IMR-90 (cell line): Measurements from ENCODE around the gene EHBP1. TPM values are rescaled to one million over a fixed set of nuclear protein-coding genes. Genes with fewer than 3 reads are reported as not detected.

Experiments used
- ATAC-seq: fragments of 200-7000 bp; cut with Tn5 transposase; 2 replicates; pipeline ENCODE4 v1.9.1; 2020; ENCODE audit warnings: low read depth, mild to moderate bottlenecking, moderate library complexity
- BruUV-seq: library from RNA; stranded (reverse); fragments of 400-500 nt; replicated peaks from 2 replicates; lab custom pipeline; 2021; lab: Mats Ljungman, UMichigan
- CTCF ChIA-PET: fragments of 300-600 bp; formaldehyde crosslinking; extraction: SDS; loops from one replicate; lab custom pipeline; 2021; ENCODE audit warnings: antibody characterized with exemption; lab: Yijun Ruan, JAX
- POLR2A ChIA-PET: fragments of 300-600 bp; sonication (Branson Sonifier 250); formaldehyde crosslinking; loops from one replicate; lab custom pipeline; 2022; ENCODE audit warnings: antibody characterized with exemption; ENCODE audit not compliant: unreplicated experiment; lab: Charles Lee
- DNase-seq: peaks from one replicate; pipeline ENCODE4 v3.0.0; 2013
- H2AFZ ChIP-seq: replicated peaks from 2 replicates; pipeline ENCODE3; 2013; ENCODE audit warnings: low read length, mild to moderate bottlenecking; ENCODE audit not compliant: poor library complexity
- H2AK5ac ChIP-seq: 2 replicates; pipeline ENCODE4 v1.6.1; 2013; ENCODE audit warnings: low read depth, low read length, inconsistent platforms
- H2AK9ac ChIP-seq: replicated peaks from 2 replicates; pipeline ENCODE3; 2013; ENCODE audit warnings: mild to moderate bottlenecking, low read depth, low read length, moderate library complexity; ENCODE audit not compliant: poor library complexity
- H2BK120ac ChIP-seq: 2 replicates; pipeline ENCODE4 v1.6.1; 2013; ENCODE audit warnings: low read depth, low read length, inconsistent platforms
- H2BK15ac ChIP-seq: 3 replicates; pipeline ENCODE4 v1.6.1; 2013; ENCODE audit warnings: low read depth, low read length, inconsistent platforms
- H2BK20ac ChIP-seq: 2 replicates; pipeline ENCODE4 v1.6.1; 2013; ENCODE audit warnings: low read depth, mild to moderate bottlenecking, inconsistent platforms, low read length, moderate library complexity
- H2BK5ac ChIP-seq: 2 replicates; pipeline ENCODE4 v1.6.1; 2013; ENCODE audit warnings: mild to moderate bottlenecking, low read depth, low read length, inconsistent platforms; ENCODE audit not compliant: poor library complexity, severe bottlenecking
- H3K14ac ChIP-seq: replicated peaks from 2 replicates; pipeline ENCODE4 v1.6.1; 2013; ENCODE audit warnings: low read depth, low read length, inconsistent platforms
- H3K18ac ChIP-seq: 2 replicates; pipeline ENCODE4 v1.6.1; 2013; ENCODE audit warnings: low read depth, low read length, control low read depth
- H3K23ac ChIP-seq: 2 replicates; pipeline ENCODE4 v1.6.1; 2013; ENCODE audit warnings: low read depth, low read length, inconsistent platforms
- H3K27ac ChIP-seq: 2 replicates; pipeline ENCODE4 v1.5.1; 2013; ENCODE audit warnings: mild to moderate bottlenecking, control low read depth, low read length; ENCODE audit not compliant: insufficient read depth
- H3K27me3 ChIP-seq: 2 replicates; pipeline ENCODE4 v1.6.1; 2013; ENCODE audit warnings: low read length; ENCODE audit not compliant: control insufficient read depth, insufficient read depth
- H3K36me3 ChIP-seq: 2 replicates; pipeline ENCODE4 v1.6.1; 2013; ENCODE audit warnings: low read length, mixed read lengths; ENCODE audit not compliant: control insufficient read depth, insufficient read depth
- H3K4ac ChIP-seq: 2 replicates; pipeline ENCODE4 v1.6.1; 2013; ENCODE audit warnings: low read depth, low read length, inconsistent platforms
- H3K4me1 ChIP-seq: 2 replicates; pipeline ENCODE4 v1.6.1; 2013; ENCODE audit warnings: low read length, mixed read lengths; ENCODE audit not compliant: control insufficient read depth, insufficient read depth
- H3K4me2 ChIP-seq: 2 replicates; pipeline ENCODE4 v1.6.1; 2013; ENCODE audit warnings: low read depth, mild to moderate bottlenecking, control low read depth, low read length, moderate library complexity
- H3K4me3 ChIP-seq: 2 replicates; pipeline ENCODE4 v1.5.1; 2013; ENCODE audit warnings: low read depth, mild to moderate bottlenecking, control low read depth, low read length, moderate library complexity; ENCODE audit not compliant: insufficient read depth
- H3K56ac ChIP-seq: 2 replicates; pipeline ENCODE4 v1.6.1; 2013; ENCODE audit warnings: low read length, inconsistent platforms; ENCODE audit not compliant: insufficient read depth; ENCODE audit errors: extremely low read depth
- H3K79me1 ChIP-seq, 2 experiments: 2 replicates each; pipeline ENCODE4 v1.6.1; 2013; ENCODE audit warnings: low read length in 2 of 2, inconsistent platforms in 1 of 2, low read depth in 1 of 2
- H3K9ac ChIP-seq: 2 replicates; pipeline ENCODE4 v1.6.1; 2013; ENCODE audit warnings: low read depth, low read length, control low read depth
- H3K9me1 ChIP-seq: 2 replicates; pipeline ENCODE4 v1.6.1; 2013; ENCODE audit warnings: low read length, inconsistent platforms; ENCODE audit not compliant: insufficient read depth
- H3K9me3 ChIP-seq: 2 replicates; pipeline ENCODE4 v1.6.1; 2013; ENCODE audit warnings: low read length; ENCODE audit not compliant: control insufficient read depth, insufficient read depth
- H4K20me1 ChIP-seq: 2 replicates; pipeline ENCODE4 v1.6.1; 2013; ENCODE audit warnings: low read length, inconsistent platforms; ENCODE audit not compliant: insufficient read depth
- H4K5ac ChIP-seq: 2 replicates; pipeline ENCODE4 v1.6.1; 2013; ENCODE audit warnings: mild to moderate bottlenecking, low read depth, low read length, control low read depth
- H4K8ac ChIP-seq, 2 experiments: 2 replicates each; pipeline ENCODE4 v1.6.1; 2013; ENCODE audit warnings: low read depth in 2 of 2, low read length in 2 of 2, control low read depth in 1 of 2, inconsistent platforms in 1 of 2
- H4K91ac ChIP-seq: 2 replicates; pipeline ENCODE4 v1.6.1; 2013; ENCODE audit warnings: low read depth, low read length, inconsistent platforms; ENCODE audit not compliant: insufficient read depth
- ELK1 ChIP-seq: fragments of 150-350 bp; IDR thresholded peaks from 2 replicates; pipeline ENCODE4 v1.6.1; 2016; ENCODE audit warnings: low read depth, mild to moderate bottlenecking, low read length, moderate library complexity, borderline replicate concordance
- MAFK ChIP-seq: IDR thresholded peaks from 2 replicates; pipeline ENCODE4 v1.6.1; 2012; ENCODE audit warnings: low read depth, low read length, improper control_type of control experiment
- SMC3 ChIP-seq: fragments of 150-350 bp; IDR thresholded peaks from 2 replicates; pipeline ENCODE4 v1.6.1; 2016; ENCODE audit warnings: low read depth, mild to moderate bottlenecking, antibody characterized with exemption, low read length, moderate library complexity
- USF2 ChIP-seq: fragments of 150-350 bp; IDR thresholded peaks from 2 replicates; pipeline ENCODE4 v1.6.1; 2017; ENCODE audit warnings: mild to moderate bottlenecking, antibody characterized with exemption, low read length, low read depth
- dilution Hi-C: fragments of 300-500 bp; cut with HindIII; formaldehyde crosslinking; loops from one replicate; pipeline ENCODE4 v1.14.3; 2018; ENCODE audit warnings: low sequenced_read_pairs; ENCODE audit not compliant: unreplicated experiment
- in situ Hi-C: fragments of 300-500 bp; cut with MboI; formaldehyde crosslinking; loops from 3 replicates; pipeline ENCODE4 v1.14.3; 2019; ENCODE audit warnings: low sequenced_read_pairs, inconsistent platforms, mixed read lengths
- intact Hi-C: fragments of 100-400 bp; cut with micrococcal nuclease; formaldehyde crosslinking; loops from 2 replicates; pipeline ENCODE4 v1.10.0; 2022
- polyA plus RNA-seq, 3 experiments: library from polyadenylated mRNA; depleted of rRNA; stranded (reverse); fragments of >200 nt; gene quantifications; 2 replicates each; pipeline ENCODE4 v1.2.3, GENCODE V29; 2012; ENCODE audit warnings: low replicate concordance in 1 of 3
- total RNA-seq: library from RNA; depleted of rRNA; stranded (reverse); fragments of >200 nt; gene quantifications from 2 replicates; pipeline ENCODE4 v1.2.3, GENCODE V29; 2012

The EHBP1 gene
- total and polyA plus RNA-seq, 2 of the 4 experiments (the other 2 are of a cell fraction): 28.3 to 44.4 TPM

GRCh38 chr2:62920070-62920469, 214.6 kb downstream of the EHBP1 start:
- H3K9ac ChIP-seq: no peak overlapping the region
- TF ChIP-seq SMC3 (no peak), USF2 (no peak), ELK1 (no peak), MAFK (peak; percentile 59)
- intact Hi-C loops: no loop called here

More at GRCh38 chr2:62920070-62920469, 214.6 kb downstream of the EHBP1 start:
- no peak overlapping the region for H3K23ac ChIP-seq
- H2AK9ac ChIP-seq: no peak overlapping the region
- no peak overlapping the region for H3K4me3 ChIP-seq
- H3K18ac ChIP-seq: no peak overlapping the region
- no peak overlapping the region for H4K8ac ChIP-seq
- no peaks in the 10 kb centered on the region for H3K27me3 ChIP-seq
- H3K4me1 ChIP-seq: no peaks in the 10 kb centered on the region
- H3K79me1 ChIP-seq: peaks cover 0 to 2% of the 10 kb centered on the region in 2 experiments; a peak in 1 of 4 replicates
- dilution Hi-C loops (no loop called here), in situ Hi-C loops (no loop called here)
- POLR2A ChIA-PET: no interaction called here
- H2AK5ac ChIP-seq: no peak overlapping the region
- no peaks in the 10 kb centered on the region for H3K9me1 ChIP-seq
- peaks cover 12% of the 10 kb centered on the region; the same call in 1 of the 2 replicates for H3K36me3 ChIP-seq
- no TSS peak for BruUV-seq
- peaks cover 7% of the 10 kb centered on the region; the same call in 1 of the 2 replicates for H3K9me3 ChIP-seq
- DNase-seq: peak; percentile 39
- CTCF ChIA-PET: interaction anchor here (0.7 kb wide), 1 partner anchor 565 kb away, joined by 3 read pairs; no protein-coding TSS in a partner anchor
- H2BK15ac ChIP-seq: no peak overlapping the region
- no peak overlapping the region for H3K56ac ChIP-seq
- no peak overlapping the region for H3K4ac ChIP-seq
- H2BK5ac ChIP-seq: no peak overlapping the region
- H3K27ac ChIP-seq: no peak overlapping the region
- no peak overlapping the region for H2BK120ac ChIP-seq
- ATAC-seq: no peak
- no peak overlapping the region for H3K14ac ChIP-seq
- H2BK20ac ChIP-seq: no peak overlapping the region
- H4K91ac ChIP-seq: no peak overlapping the region
- H4K5ac ChIP-seq: no peak overlapping the region
- no peak overlapping the region for H3K4me2 ChIP-seq
- H2AFZ ChIP-seq: no peak overlapping the region
- H4K20me1 ChIP-seq: no peaks in the 10 kb centered on the region
